GM19193 (cell line): ENCODE results near the gene MS4A4A.

Source experiments
- POLR2A ChIP-seq: IDR thresholded peaks from 4 replicates; pipeline ENCODE4 v1.6.1; 2011; ENCODE audit not compliant: insufficient read depth, insufficient read length; ENCODE audit errors: extremely low read depth

Gene MS4A4A

GRCh38 chr11:60281485-60281884, 1.0 kb downstream of the MS4A4A start:
- TF ChIP-seq POLR2A, result no peak

GRCh38 chr11:60282286-60282685, 1.8 kb downstream of the MS4A4A start:
- no peak for TF ChIP-seq POLR2A

DNA sequence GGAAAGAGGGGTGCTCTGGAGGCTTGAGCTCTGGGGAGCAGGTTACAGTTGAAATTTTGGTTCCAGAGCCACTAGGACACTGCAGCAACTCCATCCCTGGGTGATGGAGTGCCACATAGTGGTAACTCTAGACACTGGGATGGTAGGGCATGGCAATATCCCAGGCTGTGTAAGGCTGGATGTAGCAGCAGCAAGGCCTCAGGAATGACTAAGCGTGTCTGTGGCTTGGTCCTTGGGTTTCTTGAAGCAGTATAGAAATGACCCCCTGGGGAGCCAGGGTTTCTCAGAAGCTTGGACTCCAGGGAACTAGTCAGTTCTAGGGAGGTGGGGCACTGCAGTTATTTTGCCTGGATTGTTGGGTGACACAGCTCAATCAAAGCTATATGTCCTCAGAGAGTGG, 8.1 kb downstream of the MS4A4A start:
- TF ChIP-seq POLR2A, result no peak

- TF ChIP-seq POLR2A, result no peak
These were observed 11.7 kb downstream of the MS4A4A start for GRCh38 chr11:60292145-60292544.

GRCh38 chr11:60301178-60301577, 20.7 kb downstream of the MS4A4A start:
- TF ChIP-seq POLR2A, result no peak

GRCh38 chr11:60303661-60304060, 23.2 kb downstream of the MS4A4A start:
- TF ChIP-seq POLR2A, result no peak

- TF ChIP-seq POLR2A, result no peak
These were observed 25.6 kb downstream of the MS4A4A start for GRCh38 chr11:60305906-60306619.

- no peak for TF ChIP-seq POLR2A
These were observed 27.2 kb downstream of the MS4A4A start for GRCh38 chr11:60307507-60308195.

- TF ChIP-seq POLR2A, result no peak
These were observed 30.0 kb downstream of the MS4A4A start for GRCh38 chr11:60310407-60310998.

- TF ChIP-seq POLR2A, result no peak
These were observed 34.3 kb downstream of the MS4A4A start for GRCh38 chr11:60314635-60315321.

GRCh38 chr11:60315871-60316270, 35.4 kb downstream of the MS4A4A start:
- no peak for TF ChIP-seq POLR2A

GRCh38 chr11:60316317-60316716, 35.9 kb downstream of the MS4A4A start:
- no peak for TF ChIP-seq POLR2A

GRCh38 chr11:60318726-60319125, 38.3 kb downstream of the MS4A4A start:
- TF ChIP-seq POLR2A, result no peak

GRCh38 chr11:60321051-60321450, 40.6 kb downstream of the MS4A4A start:
- TF ChIP-seq POLR2A, result no peak

- TF ChIP-seq POLR2A, result no peak
These were observed 46.5 kb downstream of the MS4A4A start, which contains the start of gene MS4A6E for GRCh38 chr11:60326955-60327354. Gene MS4A6E, plus strand, starts transcription at chr11:60327255. Its CDS starts 7,641 bp downstream, at chr11:60334896.
